Hepatocyte (in vitro differentiated cells): ENCODE data around the gene METTL21C.

Source experiments
- EZH2 ChIP-seq: fragments of 200-600 bp; sonication (generic); IDR thresholded peaks from 2 replicates; pipeline ENCODE4 v1.6.1; 2016; ENCODE audit warnings: antibody characterized with exemption, mild to moderate bottlenecking, borderline replicate concordance
- TF ChIP-seq, protein P1 (sequence below): fragments of 200-600 bp; sonication (generic); IDR thresholded peaks from 2 replicates; pipeline ENCODE4 v1.5.1; 2016; ENCODE audit warnings: antibody characterized with exemption, mild to moderate bottlenecking; ENCODE audit not compliant: poor library complexity

DNA sequence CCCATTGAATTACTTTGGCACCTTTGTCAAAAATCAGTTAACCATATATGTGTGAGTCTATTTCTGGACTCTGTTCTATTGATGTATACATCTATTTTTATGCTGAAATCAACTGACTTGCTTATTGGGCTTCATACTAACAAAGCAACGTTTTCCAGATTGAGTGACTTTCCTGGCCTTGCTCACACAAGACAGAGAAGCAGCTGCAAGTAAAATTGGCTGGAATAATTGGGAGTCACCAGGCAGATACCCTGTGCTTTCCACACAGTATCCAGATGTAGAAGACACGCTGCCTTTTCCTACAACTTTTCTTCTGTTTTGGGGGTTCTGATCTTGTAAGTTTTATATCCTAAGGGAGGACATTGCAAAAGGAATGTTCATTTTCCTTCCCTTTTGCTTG, 11.2 kb downstream of the METTL21C start:
- TF ChIP-seq, protein P1, sequence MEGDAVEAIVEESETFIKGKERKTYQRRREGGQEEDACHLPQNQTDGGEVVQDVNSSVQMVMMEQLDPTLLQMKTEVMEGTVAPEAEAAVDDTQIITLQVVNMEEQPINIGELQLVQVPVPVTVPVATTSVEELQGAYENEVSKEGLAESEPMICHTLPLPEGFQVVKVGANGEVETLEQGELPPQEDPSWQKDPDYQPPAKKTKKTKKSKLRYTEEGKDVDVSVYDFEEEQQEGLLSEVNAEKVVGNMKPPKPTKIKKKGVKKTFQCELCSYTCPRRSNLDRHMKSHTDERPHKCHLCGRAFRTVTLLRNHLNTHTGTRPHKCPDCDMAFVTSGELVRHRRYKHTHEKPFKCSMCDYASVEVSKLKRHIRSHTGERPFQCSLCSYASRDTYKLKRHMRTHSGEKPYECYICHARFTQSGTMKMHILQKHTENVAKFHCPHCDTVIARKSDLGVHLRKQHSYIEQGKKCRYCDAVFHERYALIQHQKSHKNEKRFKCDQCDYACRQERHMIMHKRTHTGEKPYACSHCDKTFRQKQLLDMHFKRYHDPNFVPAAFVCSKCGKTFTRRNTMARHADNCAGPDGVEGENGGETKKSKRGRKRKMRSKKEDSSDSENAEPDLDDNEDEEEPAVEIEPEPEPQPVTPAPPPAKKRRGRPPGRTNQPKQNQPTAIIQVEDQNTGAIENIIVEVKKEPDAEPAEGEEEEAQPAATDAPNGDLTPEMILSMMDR, result no peak
- TF ChIP-seq EZH2, result no peak
